ENCODE data around the gene SHISA5.

DNA sequence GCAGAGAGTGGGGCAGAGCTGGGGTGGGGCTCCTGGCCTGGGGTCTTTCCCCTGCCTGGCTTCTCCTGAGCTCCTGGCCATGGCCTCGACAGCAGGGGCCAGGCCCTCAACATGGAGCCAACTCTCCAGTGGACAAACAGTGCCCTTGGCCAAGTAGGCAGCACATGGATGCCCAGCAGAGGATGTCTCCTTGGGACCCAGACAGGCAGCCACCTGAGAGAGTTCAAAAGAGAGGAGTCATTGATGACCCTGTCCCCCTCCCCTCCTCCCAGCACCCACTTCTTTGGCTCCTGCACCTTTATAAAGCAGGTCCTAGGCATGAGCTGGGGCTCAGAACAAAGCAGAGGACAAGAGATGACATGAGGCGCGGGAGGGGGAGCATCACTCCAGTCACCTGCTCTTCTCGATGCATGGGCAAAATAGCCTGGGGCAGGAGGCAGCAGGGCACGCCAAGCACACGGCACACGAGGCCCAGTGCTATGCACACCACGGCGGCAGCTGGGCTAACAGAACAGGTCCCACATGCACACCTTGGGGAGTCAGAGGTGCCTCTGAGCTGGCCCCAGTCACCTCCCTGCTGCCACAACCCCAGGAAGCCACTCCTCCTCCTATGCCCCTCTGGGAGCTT is 27.4 kb downstream of the SHISA5 start:
- TF ChIP-seq, protein P1, sequence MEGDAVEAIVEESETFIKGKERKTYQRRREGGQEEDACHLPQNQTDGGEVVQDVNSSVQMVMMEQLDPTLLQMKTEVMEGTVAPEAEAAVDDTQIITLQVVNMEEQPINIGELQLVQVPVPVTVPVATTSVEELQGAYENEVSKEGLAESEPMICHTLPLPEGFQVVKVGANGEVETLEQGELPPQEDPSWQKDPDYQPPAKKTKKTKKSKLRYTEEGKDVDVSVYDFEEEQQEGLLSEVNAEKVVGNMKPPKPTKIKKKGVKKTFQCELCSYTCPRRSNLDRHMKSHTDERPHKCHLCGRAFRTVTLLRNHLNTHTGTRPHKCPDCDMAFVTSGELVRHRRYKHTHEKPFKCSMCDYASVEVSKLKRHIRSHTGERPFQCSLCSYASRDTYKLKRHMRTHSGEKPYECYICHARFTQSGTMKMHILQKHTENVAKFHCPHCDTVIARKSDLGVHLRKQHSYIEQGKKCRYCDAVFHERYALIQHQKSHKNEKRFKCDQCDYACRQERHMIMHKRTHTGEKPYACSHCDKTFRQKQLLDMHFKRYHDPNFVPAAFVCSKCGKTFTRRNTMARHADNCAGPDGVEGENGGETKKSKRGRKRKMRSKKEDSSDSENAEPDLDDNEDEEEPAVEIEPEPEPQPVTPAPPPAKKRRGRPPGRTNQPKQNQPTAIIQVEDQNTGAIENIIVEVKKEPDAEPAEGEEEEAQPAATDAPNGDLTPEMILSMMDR (conservative IDR thresholded peaks at IDR 0.05; ENCODE audit: low read depth in 2 of 2) = no peak
- TF ChIP-seq EZH2phosphoT487 (IDR thresholded peaks at IDR 0.05; ENCODE audit: unreplicated experiment) (no peak), CREB1 (CRISPR knock-in tag; IDR thresholded peaks at IDR 0.05; ENCODE audit: low read depth) (no peak)
- TF ChIP-seq, protein P2, sequence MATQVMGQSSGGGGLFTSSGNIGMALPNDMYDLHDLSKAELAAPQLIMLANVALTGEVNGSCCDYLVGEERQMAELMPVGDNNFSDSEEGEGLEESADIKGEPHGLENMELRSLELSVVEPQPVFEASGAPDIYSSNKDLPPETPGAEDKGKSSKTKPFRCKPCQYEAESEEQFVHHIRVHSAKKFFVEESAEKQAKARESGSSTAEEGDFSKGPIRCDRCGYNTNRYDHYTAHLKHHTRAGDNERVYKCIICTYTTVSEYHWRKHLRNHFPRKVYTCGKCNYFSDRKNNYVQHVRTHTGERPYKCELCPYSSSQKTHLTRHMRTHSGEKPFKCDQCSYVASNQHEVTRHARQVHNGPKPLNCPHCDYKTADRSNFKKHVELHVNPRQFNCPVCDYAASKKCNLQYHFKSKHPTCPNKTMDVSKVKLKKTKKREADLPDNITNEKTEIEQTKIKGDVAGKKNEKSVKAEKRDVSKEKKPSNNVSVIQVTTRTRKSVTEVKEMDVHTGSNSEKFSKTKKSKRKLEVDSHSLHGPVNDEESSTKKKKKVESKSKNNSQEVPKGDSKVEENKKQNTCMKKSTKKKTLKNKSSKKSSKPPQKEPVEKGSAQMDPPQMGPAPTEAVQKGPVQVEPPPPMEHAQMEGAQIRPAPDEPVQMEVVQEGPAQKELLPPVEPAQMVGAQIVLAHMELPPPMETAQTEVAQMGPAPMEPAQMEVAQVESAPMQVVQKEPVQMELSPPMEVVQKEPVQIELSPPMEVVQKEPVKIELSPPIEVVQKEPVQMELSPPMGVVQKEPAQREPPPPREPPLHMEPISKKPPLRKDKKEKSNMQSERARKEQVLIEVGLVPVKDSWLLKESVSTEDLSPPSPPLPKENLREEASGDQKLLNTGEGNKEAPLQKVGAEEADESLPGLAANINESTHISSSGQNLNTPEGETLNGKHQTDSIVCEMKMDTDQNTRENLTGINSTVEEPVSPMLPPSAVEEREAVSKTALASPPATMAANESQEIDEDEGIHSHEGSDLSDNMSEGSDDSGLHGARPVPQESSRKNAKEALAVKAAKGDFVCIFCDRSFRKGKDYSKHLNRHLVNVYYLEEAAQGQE (IDR thresholded peaks at IDR 0.05; ENCODE audit: unreplicated experiment) = no peak

Measured in GM23338 (cell line).